HG03280 (cell line): ENCODE data around the gene CDCA3.
"Not testable (repeated sequence)": the region's sequence is repeated elsewhere in the genome, so short reads cannot be mapped to it uniquely, and the experiment has no call there.

Source experiments
- ATAC-seq: cut with Tn5 transposase; IDR thresholded peaks from one replicate; pipeline ENCODE4 v1.9.1; 2021; ENCODE audit warnings: mild to moderate bottlenecking, moderate library complexity; ENCODE audit not compliant: unreplicated experiment

The CDCA3 gene

DNA sequence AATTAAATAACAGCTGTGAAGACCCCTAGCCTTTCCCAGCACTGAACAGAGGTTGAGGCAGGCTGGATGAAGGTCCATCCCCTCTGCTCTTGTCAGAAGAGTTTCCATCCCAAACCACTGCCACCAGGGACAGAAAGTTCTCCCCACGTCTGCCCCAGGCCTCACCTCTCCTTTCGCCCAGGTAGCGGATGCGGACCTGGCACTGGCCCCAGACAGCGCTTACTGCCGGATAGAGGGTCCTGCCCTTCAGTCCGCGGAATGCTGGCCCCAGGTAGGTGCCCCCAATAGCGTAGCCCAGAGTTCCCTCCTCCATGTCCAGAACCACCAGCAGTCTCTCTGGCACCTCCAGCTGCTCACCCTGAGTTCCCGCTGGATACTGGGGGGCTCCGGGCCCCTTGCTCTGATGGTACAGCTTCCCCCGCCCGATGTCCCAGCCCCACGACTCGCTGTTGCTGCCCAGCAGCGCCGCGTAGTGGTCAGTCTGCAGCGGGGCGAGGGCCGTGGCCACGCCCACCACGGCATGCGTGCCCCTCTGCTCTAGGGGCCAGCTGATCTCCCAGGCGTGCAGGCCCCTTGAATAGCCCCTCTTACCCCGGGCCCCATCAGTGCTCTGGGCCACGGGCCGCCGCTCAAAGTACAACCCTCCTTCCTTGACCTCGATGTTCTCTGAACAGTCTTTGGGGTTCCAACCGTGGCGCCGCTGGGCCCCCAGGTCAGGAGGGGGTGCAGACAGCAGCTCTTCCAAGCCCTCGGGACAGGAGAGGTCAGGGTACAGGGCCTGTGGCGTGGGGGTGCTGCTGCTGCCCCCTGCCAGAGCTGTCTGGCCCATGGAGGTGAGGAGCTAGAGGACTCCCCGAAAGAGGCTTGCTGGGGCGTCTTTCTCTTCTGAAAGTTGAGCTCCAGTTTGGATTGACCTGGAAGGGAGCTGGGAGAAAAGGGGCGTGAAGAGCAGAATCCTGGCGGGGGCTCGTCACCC lies 21.3 kb upstream of the CDCA3 start:
- peak; percentile 26 for ATAC-seq

DNA sequence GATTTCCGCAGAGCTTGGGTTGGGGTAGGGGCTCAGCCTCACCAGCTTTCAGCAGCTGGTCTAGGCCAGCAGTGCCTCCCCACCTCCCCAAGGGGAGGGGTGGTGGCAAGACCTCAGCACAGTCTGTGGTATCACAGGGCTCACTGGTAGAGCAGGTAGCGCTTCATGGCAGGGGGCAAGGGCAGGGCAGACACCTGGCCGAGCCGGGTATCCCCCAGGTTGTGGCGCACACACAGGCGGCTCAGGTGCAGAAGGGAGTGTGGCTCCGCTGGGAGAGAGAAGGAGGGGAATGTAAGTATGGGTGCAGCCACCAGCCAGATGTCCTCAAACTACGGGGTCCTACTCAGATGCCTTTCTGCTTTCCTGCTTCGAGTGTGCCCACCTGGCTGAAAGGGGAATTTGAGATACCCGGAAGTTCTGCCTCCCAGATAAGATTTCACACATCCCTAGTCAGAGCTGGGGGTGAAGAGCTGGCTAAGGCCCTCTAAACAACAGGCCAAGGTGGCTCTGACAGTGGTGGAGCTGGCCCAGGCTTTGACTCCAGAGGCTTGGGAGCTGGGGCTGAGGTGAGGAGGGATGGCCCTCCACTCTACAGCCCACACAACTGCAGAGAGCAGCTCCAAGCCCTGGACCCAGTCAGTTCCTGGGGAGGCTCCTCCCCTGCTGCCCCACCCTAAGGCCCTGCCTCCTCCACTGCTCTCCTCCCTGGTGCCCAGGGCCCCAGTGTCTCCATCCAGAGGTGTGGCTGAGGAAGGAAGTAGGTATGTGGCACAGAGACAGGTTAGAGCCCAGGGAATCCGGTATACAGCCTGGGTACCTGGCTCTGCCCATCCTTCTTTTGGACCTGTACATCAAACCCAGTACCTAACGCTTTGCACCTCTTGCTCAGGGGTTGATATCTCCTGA lies 20.2 kb upstream of the CDCA3 start:
- ATAC-seq: no peak

DNA sequence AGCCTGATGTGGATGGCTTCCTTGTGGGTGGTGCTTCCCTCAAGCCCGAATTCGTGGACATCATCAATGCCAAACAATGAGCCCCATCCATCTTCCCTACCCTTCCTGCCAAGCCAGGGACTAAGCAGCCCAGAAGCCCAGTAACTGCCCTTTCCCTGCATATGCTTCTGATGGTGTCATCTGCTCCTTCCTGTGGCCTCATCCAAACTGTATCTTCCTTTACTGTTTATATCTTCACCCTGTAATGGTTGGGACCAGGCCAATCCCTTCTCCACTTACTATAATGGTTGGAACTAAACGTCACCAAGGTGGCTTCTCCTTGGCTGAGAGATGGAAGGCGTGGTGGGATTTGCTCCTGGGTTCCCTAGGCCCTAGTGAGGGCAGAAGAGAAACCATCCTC lies 19.2 kb upstream of the CDCA3 start:
- ATAC-seq: not testable (repeated sequence)

DNA sequence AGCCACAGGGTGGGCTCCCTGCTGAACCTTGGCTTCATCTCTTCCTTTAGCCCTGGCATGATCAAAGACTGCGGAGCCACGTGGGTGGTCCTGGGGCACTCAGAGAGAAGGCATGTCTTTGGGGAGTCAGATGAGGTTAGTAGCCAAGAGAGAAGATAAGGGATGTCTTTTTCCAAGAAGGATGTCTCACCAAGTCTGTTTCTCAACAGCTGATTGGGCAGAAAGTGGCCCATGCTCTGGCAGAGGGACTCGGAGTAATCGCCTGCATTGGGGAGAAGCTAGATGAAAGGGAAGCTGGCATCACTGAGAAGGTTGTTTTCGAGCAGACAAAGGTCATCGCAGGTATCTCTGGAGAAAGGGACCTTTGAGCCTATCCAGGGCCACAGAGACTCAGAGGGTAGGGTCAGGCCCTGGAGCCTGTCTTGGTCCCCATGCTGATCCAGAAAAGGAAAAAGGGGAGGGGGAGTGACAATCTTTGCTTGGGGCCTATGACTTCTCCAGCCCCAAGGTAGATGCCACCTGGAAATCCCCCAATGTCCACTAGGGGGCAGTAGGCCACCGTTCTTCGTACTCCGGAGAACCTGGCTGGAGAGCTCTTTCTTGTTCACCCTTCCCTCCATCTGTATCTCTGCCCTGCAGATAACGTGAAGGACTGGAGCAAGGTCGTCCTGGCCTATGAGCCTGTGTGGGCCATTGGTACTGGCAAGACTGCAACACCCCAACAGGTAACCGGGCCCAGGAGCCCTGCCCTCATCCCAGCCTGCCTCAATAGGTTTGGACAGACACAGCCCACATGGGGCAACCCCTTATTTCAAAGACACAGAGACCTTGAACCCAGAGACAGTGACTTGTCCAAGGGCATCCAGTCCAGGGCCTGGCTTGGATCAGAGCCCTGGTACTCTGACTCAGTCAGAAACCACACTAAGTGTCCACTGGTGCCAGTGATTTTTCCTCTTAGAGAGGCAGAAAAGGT lies 18.2 kb upstream of the CDCA3 start:
- ATAC-seq: no peak

DNA sequence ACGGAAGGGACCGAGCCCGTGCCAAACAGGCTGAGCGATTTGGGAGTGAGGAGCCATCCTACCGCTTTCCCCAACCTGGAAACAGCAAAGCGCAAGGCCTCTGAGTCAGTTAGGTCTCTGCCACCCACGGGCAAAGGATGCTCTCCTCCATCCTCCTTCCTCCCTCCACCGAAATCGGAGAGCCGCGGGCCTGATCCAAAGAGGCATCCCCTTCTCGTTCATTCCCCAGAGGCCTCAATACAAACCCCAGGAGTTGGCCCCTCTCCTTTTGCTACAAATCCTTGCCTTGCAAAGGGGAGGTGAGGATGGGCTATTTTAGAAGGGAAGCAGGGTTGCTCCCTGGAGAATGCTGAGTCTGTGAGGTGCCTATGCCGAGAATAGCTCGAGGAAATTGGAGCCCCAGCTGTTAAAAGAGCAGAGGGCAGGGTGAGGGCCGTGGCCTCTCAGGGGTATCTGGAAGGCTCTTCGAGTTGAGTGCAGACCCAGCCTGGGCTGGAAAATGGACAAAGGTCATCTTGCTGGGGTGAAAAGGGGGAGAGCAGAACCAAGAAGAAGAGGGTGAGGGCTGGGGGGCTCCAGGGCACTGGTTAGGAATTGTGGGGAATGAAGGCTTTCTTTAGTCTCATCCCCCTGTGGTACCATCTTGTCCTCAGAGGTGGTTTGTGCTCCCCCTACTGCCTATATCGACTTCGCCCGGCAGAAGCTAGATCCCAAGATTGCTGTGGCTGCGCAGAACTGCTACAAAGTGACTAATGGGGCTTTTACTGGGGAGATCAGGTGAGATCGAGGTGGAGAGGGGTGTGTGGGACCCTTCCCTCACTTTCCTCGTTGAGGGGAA lies 17.3 kb upstream of the CDCA3 start:
- ATAC-seq: no peak

DNA sequence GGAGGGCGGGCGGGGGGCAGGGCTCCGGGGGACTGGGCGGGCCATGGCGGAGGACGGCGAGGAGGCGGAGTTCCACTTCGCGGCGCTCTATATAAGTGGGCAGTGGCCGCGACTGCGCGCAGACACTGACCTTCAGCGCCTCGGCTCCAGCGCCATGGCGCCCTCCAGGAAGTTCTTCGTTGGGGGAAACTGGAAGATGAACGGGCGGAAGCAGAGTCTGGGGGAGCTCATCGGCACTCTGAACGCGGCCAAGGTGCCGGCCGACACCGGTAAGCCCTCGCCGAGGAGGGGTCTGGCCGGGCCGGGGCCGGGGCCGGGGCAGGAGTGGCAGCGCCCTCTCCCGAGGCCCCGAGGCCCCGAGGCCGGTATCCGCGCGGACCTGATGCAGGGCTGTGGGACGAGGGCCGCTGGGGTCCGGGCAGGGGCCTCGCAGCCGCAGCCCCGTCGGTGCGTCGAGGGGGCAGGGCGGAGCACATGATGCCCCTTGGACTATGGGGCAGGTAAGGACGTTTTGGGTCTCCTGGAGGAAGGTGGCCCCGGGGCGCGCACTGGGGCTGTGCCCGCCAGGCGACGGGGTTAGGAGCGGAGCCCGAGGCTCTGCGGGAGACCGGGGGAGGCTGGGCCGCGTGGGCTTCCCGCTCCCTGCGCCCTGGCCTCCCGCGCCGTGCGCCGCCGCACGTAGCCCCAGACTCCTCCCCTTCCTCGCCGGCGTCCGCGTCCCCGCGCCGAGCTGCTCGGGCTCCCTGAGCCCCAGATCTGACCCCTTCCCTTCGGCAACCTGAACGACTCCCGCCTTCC lies 16.5 kb upstream of the CDCA3 start, which contains the start of gene TPI1:
TSS of gene TPI1 (plus strand) at position 119 of the 798 bp plus-strand sequence. CDS start at position 155, 36 bp downstream.
- ATAC-seq: peak; percentile 52

DNA sequence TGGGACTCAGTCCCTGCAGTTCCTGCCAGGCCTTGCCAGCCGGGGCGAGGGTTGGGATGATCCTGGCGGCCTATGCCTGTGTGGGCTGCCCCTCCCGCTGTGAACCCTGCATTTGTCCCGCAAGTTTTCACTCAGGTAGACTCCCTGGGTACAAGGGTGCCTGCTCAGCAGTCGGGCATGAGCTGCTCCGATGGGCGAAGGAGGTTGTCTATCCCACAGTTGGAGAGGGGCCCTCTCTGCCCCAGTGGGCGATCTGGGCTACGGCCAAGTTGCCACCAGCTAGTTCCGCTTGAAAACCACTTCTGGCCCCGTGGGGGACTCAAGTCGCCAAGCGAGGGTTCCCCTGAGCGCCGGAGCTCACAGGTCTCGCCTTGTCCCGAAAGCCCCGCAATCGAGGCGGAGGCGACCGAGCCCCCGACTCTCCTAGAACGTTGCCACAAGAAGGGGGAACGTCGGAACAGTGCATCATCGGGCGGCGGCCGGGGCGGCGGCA lies 15.9 kb upstream of the CDCA3 start:
- peak; percentile 7 for ATAC-seq

DNA sequence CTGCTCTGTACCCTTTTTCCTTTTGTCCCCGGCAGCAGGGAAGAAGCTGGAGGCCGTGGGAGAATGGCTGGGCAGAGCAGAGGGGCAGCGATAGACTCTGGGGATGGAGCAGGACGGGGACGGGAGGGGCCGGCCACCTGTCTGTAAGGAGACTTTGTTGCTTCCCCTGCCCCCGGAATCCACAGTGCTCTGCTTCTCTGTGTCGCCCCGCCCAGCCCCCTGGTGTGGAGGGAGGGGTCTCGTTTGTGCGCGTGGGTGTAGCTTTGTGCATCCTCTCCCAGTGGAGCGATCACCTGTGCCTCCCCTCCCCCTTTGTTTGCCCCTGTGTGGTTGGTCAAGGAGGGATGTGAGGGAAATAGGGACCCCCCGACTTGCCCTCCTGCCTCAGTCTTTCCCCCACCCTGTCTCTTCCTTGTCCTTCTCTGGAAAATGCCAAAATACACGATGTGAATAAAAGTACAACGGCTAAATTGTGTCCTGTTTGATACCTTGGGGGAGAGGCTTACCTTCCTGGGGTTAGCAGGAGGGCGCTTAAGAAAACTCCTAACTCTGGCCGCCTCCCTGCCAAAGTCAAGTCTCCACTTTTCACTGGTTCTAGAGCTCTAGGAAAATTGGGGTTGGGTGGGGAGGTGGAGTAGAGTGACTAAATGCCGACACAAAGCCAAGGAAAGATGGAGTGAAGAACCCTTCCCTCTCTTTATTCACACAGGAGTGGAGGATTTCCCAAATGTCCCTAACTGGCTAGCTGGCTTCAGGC lies 15.3 kb upstream of the CDCA3 start:
- ATAC-seq: no peak

DNA sequence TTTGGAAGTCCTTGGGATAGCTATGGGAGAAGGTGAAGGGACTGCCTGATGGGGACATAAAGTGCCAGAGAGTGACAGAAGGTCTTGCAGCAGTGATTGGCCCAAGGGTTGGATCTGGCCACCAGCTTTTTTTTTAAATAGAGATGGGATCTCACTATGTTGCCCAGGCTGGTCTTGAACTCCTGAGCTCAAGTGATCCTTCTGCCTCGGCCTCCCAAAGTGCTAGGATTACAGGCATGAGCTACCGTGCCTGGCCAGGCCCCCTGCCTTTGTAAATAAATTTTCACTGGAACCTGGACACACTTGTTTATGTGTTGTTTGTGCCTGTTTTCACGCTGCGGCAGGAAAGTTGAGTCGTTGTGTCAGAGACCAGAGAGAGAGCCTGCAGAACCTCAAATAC lies 14.2 kb upstream of the CDCA3 start:
- not testable (repeated sequence) for ATAC-seq

DNA sequence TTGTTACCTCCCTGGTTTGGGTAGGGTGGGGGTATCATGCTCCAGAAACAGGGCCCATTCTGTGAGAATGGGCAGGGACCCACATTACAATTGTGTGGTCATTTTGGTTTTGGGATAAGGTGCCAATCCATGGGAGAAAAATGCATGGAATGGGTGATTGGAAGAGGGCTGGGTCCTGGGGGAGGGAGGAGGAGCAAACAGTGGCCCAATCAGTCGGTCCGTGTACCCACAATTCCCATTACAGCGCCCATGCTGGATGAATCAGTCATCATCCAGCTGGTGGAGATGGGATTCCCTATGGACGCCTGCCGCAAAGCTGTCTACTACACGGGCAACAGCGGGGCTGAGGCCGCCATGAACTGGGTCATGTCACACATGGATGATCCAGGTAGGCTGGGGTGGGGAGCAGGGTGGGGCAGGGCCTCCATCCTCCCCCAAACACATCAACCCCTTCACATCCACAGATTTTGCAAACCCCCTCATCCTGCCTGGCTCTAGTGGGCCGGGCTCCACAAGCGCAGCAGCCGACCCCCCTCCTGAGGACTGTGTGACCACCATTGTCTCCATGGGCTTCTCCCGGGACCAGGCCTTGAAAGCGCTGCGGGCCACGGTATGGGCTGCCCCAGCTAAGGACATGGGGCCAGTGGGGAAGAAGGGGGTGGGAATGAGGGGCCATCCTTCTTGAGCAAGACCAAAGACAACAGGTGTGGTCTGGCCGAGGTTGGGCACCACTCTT lies 12.7 kb upstream of the CDCA3 start:
- ATAC-seq: no peak

DNA sequence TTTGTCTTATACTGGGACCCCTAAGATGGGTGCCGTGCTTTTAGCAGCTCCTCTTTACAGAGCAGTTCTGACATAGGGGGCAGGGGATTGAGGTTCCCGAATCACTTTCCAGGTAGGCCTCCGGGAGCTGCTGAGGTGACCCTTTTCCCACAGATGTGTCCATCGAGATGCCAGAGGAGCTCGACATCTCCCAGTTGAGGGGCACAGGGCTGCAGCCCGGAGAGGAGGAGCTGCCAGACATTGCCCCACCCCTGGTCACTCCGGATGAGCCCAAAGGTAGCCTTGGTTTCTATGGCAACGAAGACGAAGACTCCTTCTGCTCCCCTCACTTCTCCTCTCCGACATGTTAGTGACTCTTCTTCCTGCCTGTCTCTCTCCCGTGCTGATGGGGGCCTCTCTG lies 11.9 kb upstream of the CDCA3 start:
- no peak for ATAC-seq

DNA sequence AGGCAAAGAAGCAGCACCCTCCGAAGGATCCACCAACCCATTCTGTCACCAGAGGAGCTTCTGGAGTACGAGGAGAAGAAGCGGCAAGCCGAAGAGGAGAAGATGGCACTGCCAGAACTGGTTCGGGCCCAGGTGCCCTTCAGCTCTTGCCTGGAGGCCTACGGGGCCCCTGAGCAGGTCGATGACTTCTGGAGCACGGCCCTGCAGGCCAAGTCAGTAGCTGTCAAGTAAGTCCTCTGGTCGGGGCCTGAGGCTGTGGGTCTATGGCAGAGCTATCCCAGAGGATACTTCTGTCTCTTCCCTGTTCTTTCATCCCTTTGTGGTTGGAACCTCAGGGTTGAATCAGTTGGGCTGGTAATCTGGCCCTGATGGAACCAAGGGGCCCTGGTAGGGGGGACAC lies 10.3 kb upstream of the CDCA3 start:
- no peak for ATAC-seq

DNA sequence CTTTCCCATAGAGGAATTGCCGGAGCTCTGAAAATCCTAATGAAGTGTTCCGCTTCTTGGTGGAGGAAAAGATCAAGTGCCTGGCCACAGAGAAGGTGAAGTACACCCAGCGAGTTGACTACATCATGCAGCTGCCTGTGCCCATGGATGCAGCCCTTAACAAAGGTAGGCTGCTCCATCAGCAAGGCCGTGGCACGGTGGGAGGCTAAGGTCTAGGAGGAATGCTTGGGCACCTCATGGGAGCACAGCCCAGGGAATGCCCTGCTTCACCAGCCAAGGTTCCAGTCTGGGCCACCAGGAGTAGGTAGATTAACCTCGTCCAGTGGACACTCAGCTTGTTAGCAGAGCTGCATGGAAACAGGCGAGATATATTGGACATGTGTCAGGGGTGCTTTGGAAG lies 9.9 kb upstream of the CDCA3 start:
- no peak for ATAC-seq

DNA sequence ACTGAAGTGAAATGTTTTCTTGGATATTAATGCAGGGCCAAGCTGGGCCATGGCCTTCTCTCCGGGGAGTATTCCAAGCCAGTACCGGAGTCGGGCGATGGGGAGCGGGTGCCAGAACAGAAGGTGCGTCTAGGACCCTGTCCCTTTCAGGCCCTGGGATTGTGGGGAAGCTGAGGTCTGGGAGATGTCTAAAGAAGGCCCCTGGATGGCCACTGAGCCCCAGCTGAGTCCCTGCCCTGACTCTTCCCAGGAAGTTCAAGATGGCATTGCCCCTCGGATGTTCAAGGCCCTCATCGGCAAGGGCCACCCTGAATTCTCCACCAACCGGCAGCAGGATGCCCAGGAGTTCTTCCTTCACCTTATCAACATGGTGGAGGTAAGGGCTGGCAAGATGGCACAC lies 9.0 kb upstream of the CDCA3 start:
- ATAC-seq: no peak

DNA sequence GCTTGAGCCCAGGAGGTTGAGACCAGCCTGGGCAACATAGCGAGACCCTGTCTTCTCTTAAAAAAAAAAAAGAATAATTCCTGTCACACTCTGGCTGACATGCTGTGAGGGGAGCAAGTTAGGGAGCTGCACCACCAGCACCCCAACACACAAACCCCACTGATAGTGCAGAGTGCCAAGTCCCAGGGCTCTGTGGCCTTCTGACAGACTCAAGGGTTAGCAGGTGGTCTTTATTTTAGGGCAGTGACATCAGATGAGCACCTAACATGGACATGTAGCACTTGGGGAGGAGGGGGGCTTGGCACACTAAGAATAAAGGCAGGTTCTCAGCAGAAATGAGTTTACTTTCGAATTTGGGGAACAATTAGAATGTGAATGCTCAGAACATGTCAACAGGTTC lies 7.7 kb upstream of the CDCA3 start:
- ATAC-seq: no peak

DNA sequence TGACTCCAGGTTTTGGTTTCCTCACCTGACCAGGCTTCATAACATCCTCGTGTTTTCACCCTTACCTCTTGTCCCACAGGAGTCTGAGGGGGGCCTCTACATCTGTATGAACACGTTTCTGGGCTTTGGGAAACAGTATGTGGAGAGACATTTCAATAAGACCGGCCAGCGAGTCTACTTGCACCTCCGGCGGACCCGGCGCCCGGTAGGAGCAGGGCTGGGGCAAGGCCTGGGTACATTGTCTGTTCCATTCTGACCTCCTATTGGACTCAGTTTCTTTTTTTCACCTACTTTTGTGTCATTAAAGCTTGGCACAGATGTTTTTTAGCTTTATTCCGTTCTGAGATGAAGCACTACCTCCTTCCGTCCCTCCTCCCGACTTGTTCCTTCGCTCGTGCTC lies 4.2 kb upstream of the CDCA3 start:
- no peak for ATAC-seq

DNA sequence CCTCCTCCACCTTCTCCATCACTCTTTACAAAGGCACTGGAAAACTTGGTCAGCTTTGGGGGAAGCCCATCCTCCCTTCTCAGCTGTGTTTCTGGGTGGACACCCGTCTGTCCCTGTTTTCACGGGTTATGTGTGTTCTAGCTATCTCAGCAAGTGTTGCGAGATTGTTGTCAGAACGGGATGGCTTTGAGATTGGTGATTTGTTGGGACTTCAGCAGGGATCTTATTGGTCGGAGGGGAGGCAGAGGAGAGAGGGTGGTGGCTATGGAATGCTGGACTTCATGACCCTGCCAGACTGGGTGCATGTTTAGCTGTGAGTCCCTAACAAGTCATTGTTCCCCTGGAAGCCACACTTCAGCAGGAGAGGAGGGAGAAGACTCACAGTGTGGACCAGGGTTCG lies 3.0 kb upstream of the CDCA3 start:
- no peak for ATAC-seq
